A549 (cell line): ENCODE data around the gene RPS15. TPM values are rescaled to one million over a fixed set of nuclear protein-coding genes. Genes with fewer than 3 reads are reported as not detected.

Experiments
- ATAC-seq, 2 experiments: fragments of 200-7000 bp in 1 of 2; fragments of >200 bp in 1 of 2; cut with Nextera tagmentation in 1 of 2; cut with Tn5 transposase in 1 of 2; 3 replicates each; pipeline versions ENCODE4 v1.8.0 to v1.9.1; 2018 to 2020; ENCODE audit warnings: mild to moderate bottlenecking in 1 of 2, moderate library complexity in 1 of 2
- CTCF ChIA-PET: fragments of 300-600 bp; sonication (Branson Sonifier 250); formaldehyde crosslinking; extraction: SDS; loops from one replicate; lab custom pipeline; 2021; ENCODE audit warnings: antibody characterized with exemption, inconsistent platforms; lab: Yijun Ruan, JAX
- POLR2A ChIA-PET: fragments of 350-600 bp; formaldehyde crosslinking; extraction: SDS; loops from one replicate; lab custom pipeline; 2021; ENCODE audit warnings: antibody characterized with exemption, inconsistent platforms; lab: Yijun Ruan, JAX
- DNase-seq, 2 experiments: peaks; one replicate each; pipeline versions ENCODE4 v3.0.0 to v3.0.0-alpha.2; 2011 to 2016; ENCODE audit warnings: low read depth in 1 of 2, low spot score in 1 of 2
- FAIRE-seq: peaks from 2 replicates; lab custom pipeline; 2011; peaks lifted over from hg19 to GRCh38; lab: Jason Lieb, UNC
- H3K27ac ChIP-seq, 2 experiments: fragments of >200 bp; sonication (Bioruptor Twin); formaldehyde crosslinking; 3 replicates each; pipeline ENCODE4 v1.5.1; 2016 to 2017
- H3K4me1 ChIP-seq: fragments of >200 bp; sonication (Bioruptor Twin); formaldehyde crosslinking; 3 replicates; pipeline ENCODE4 v1.6.1; 2016
- H3K4me2 ChIP-seq: fragments of >200 bp; sonication (Bioruptor Twin); formaldehyde crosslinking; 3 replicates; pipeline ENCODE4 v1.6.1; 2016
- H3K4me3 ChIP-seq: fragments of >200 bp; sonication (Bioruptor Twin); formaldehyde crosslinking; 3 replicates; pipeline ENCODE4 v1.5.1; 2016
- H3K9me3 ChIP-seq: fragments of >200 bp; sonication (Bioruptor Twin); formaldehyde crosslinking; 3 replicates; pipeline ENCODE4 v1.6.1; 2016
- BHLHE40 ChIP-seq: IDR thresholded peaks from 2 replicates; pipeline ENCODE4 v1.6.1; 2012; ENCODE audit warnings: low read depth, low read length, inconsistent platforms
- CBX2 ChIP-seq: fragments of 200-600 bp; sonication (generic); IDR thresholded peaks from 2 replicates; pipeline ENCODE4 v1.6.1; 2016; ENCODE audit warnings: low read depth, mild to moderate bottlenecking, borderline replicate concordance
- EHF ChIP-seq: fragments of 250-450 bp; sonication (Bioruptor Pico); IDR thresholded peaks from 2 replicates; pipeline ENCODE4 v1.5.0; 2020; ENCODE audit warnings: mild to moderate bottlenecking
- FOSB ChIP-seq: fragments of 250-450 bp; sonication (Bioruptor Pico); IDR thresholded peaks from 2 replicates; pipeline ENCODE4 v1.5.0; 2020; ENCODE audit warnings: mild to moderate bottlenecking, moderate library complexity
- FOSL2 ChIP-seq, 2 experiments: fragments of 450-650 bp in 1 of 2; fragments of >200 bp in 1 of 2; sonication (Bioruptor Twin) in 1 of 2; formaldehyde crosslinking; IDR thresholded peaks; 2 replicates each; pipeline versions ENCODE4 v1.5.0 to v1.6.1; 2016 to 2020; ENCODE audit warnings: mild to moderate bottlenecking in 1 of 2, moderate library complexity in 1 of 2
- HDAC2 ChIP-seq: fragments of 200-600 bp; sonication (generic); IDR thresholded peaks from 2 replicates; pipeline ENCODE4 v1.6.1; 2016
- KDM1A ChIP-seq: fragments of 200-600 bp; sonication (generic); IDR thresholded peaks from 2 replicates; pipeline ENCODE4 v1.6.1; 2016; ENCODE audit warnings: low read depth, mild to moderate bottlenecking
- POLR2A ChIP-seq: IDR thresholded peaks from 2 replicates; pipeline ENCODE4 v1.6.1; 2012; ENCODE audit warnings: mild to moderate bottlenecking, low read length
- POLR2AphosphoS2 ChIP-seq: conservative IDR thresholded peaks from 2 replicates; pipeline ENCODE4 v1.6.1; 2012; ENCODE audit warnings: low read length, improper control_type of control experiment, inconsistent platforms
- RARB ChIP-seq: fragments of 250-450 bp; sonication (Bioruptor Pico); IDR thresholded peaks from 2 replicates; pipeline ENCODE4 v1.8.0; 2021; ENCODE audit warnings: mild to moderate bottlenecking, moderate library complexity
- ZFP36 ChIP-seq: fragments of 450-650 bp; IDR thresholded peaks from 2 replicates; pipeline ENCODE4 v1.6.1; 2014; ENCODE audit warnings: borderline replicate concordance; ENCODE audit not compliant: partially characterized antibody
- ZNF302 ChIP-seq: fragments of 250-450 bp; sonication (Bioruptor Pico); IDR thresholded peaks from 2 replicates; pipeline ENCODE4 v1.9.0; 2021; ENCODE audit warnings: inconsistent platforms, mild to moderate bottlenecking, moderate library complexity
- ZSCAN20 ChIP-seq: fragments of 250-450 bp; sonication (Bioruptor Pico); IDR thresholded peaks from 2 replicates; pipeline ENCODE4 v1.8.0; 2022; ENCODE audit warnings: mild to moderate bottlenecking, moderate library complexity
- WGBS: methylation state at CpG from one replicate; pipeline ENCODE4 v1.1.6; 2017; ENCODE audit errors: missing lambda C conversion rate; 5-methylcytosine and 5-hydroxymethylcytosine counted together
- polyA plus RNA-seq, 4 experiments: library from polyadenylated mRNA; depleted of rRNA in 3 of 4; stranded (reverse); fragments of >200 nt; fragmentation: RNase III in 1 of 4; extraction: RNeasy Plus Mini Kit Qiagen cat#74134 plus additional on column Dnase treatment in 1 of 4; gene quantifications; 2 replicates in 3 of 4; 3 replicates in 1 of 4; pipeline ENCODE4 v1.2.3, GENCODE V29; 2011 to 2017
- TF ChIP-seq, protein P1 (sequence below): fragments of 200-600 bp; sonication (generic); IDR thresholded peaks from 2 replicates; pipeline ENCODE4 v1.6.1; 2016; ENCODE audit warnings: antibody characterized with exemption, mild to moderate bottlenecking, moderate library complexity
- TF ChIP-seq, protein P2 (sequence below): IDR thresholded peaks from 2 replicates; pipeline ENCODE4 v1.6.1; 2012
- TF ChIP-seq, protein P3 (sequence below): fragments of 250-450 bp; sonication (Bioruptor Pico); IDR thresholded peaks from 2 replicates; pipeline ENCODE4 v1.5.0; 2021; ENCODE audit warnings: mild to moderate bottlenecking, moderate library complexity, borderline replicate concordance
- TF ChIP-seq, protein P4 (sequence below): fragments of >200 bp; sonication (Bioruptor Twin); formaldehyde crosslinking; IDR thresholded peaks from 3 replicates; pipeline ENCODE4 v1.5.1; 2016

RPS15 gene
- polyA plus RNA-seq, 2 of the 4 experiments (the other 2 are of a cell fraction) = 525 to 1,458 TPM

DNA sequence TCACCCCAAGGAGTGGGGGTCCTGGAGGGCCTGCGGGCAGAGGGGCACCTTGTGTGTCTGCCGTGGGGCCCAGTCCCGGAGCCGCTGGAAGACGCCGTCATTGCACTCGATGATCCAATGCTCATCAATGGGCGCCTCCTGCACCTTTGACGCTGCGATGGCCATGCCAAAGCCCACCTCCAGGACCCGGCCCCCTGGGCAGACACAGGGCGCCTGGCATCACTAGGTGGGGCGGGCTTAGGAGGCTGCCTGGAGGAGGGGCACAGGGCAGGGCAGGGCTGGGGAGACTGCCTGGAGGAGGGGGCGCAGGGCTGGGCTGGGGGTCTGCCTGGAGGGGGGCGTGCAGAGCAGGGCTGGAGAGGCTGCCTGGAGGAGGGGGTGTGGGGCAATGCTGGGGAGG lies 38.5 kb upstream of the RPS15 start:
- DNase-seq = no peak

DNA sequence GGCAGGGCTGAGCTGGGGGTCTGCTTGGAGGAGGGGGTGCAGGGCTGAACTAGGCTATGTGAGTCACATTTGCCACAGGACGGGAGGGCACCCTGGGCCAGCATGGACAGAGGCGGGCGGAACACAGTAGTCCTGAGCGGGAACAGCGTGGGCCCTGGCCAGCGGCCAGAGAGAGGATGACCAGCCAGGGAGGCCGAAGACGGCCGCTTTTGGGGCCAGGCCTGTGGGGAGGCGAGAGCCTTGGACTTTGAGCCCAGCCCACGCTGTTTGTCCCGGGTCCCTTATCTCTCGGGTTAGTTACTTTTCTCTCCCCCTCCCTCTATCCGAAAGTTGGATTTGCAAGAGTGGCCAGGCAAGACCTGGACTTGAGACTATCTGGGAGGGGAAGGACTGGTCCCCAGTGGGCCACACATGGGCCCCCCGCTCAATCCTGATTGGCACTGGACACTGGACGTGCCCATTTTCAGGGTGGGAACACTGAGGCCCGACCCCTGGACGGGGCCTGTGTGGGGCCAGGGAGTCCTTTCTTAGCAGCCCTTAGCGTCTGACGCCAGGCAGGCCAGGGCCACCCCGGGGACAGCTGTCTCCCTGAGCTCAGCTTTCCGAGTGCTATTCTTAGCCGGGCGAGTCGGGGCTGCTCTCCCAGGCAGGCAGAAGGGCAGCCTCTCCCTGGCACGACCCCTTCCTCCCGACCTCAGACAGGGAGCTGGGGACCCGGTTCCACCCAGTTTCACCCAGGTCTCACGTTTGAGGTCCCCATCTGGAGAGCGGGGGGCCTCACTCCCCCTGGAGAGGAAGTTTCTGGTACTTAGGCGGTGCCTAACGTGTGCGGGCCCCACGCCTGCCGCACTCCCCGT lies 37.7 kb upstream of the RPS15 start:
- H3K4me3 ChIP-seq = peak overlapping the region; percentile 60
- peak; percentile 88 for TF ChIP-seq HDAC2
- peak; percentile 98 for TF ChIP-seq KDM1A
- TF ChIP-seq POLR2A = 0 out of 2 replicates have a peak, but pooled peaks have one; percentile 14
- TF ChIP-seq CBX2 = no peak
- TF ChIP-seq, all 56 proteins: peak for 3
- Histone ChIP-seq H3K27ac (peak overlapping the region; percentile 69 to 95), H3K4me1 (peaks cover 15% of the 10 kb centered on the region; the same call in 2 of the 3 replicates), H3K4me2 (peak overlapping the region; percentile 81), H3K9me3 (no peaks in the 10 kb centered on the region)
- CTCF ChIA-PET = interaction anchor here (0.9 to 1.1 kb wide), 2 partner anchors 39 to 76 kb away, joined by 4 read pairs; no protein-coding TSS in a partner anchor
- POLR2A ChIA-PET = no interaction called here
- WGBS = 57% methylated on average over 13 of the region's 36 CpGs
- FAIRE-seq = no peak
- ATAC-seq = peak; percentile 33 to 57; a peak in 3 of 6 replicates
- peak in 1 of 2 experiments; percentile 42 for DNase-seq

More for the DNA sequence above, 38.5 kb upstream of the RPS15 start:
- ChIA-PET POLR2A (no interaction called here), CTCF (no interaction called here)
- TF ChIP-seq FOSB (CRISPR knock-in tag) = no peak
- no peak for TF ChIP-seq CBX2
- TF ChIP-seq FOSL2 (IDR thresholded peaks at IDR 0.05) = no peak
- TF ChIP-seq FOSL2 (CRISPR knock-in tag; IDR thresholded peaks at IDR 0.05) = no peak
- no peak for TF ChIP-seq POLR2AphosphoS2
- TF ChIP-seq, protein P1, sequence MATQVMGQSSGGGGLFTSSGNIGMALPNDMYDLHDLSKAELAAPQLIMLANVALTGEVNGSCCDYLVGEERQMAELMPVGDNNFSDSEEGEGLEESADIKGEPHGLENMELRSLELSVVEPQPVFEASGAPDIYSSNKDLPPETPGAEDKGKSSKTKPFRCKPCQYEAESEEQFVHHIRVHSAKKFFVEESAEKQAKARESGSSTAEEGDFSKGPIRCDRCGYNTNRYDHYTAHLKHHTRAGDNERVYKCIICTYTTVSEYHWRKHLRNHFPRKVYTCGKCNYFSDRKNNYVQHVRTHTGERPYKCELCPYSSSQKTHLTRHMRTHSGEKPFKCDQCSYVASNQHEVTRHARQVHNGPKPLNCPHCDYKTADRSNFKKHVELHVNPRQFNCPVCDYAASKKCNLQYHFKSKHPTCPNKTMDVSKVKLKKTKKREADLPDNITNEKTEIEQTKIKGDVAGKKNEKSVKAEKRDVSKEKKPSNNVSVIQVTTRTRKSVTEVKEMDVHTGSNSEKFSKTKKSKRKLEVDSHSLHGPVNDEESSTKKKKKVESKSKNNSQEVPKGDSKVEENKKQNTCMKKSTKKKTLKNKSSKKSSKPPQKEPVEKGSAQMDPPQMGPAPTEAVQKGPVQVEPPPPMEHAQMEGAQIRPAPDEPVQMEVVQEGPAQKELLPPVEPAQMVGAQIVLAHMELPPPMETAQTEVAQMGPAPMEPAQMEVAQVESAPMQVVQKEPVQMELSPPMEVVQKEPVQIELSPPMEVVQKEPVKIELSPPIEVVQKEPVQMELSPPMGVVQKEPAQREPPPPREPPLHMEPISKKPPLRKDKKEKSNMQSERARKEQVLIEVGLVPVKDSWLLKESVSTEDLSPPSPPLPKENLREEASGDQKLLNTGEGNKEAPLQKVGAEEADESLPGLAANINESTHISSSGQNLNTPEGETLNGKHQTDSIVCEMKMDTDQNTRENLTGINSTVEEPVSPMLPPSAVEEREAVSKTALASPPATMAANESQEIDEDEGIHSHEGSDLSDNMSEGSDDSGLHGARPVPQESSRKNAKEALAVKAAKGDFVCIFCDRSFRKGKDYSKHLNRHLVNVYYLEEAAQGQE = no peak
- TF ChIP-seq, protein P2, sequence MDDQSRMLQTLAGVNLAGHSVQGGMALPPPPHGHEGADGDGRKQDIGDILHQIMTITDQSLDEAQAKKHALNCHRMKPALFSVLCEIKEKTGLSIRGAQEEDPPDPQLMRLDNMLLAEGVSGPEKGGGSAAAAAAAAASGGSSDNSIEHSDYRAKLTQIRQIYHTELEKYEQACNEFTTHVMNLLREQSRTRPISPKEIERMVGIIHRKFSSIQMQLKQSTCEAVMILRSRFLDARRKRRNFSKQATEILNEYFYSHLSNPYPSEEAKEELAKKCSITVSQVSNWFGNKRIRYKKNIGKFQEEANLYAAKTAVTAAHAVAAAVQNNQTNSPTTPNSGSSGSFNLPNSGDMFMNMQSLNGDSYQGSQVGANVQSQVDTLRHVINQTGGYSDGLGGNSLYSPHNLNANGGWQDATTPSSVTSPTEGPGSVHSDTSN = no peak
- TF ChIP-seq, protein P3, sequence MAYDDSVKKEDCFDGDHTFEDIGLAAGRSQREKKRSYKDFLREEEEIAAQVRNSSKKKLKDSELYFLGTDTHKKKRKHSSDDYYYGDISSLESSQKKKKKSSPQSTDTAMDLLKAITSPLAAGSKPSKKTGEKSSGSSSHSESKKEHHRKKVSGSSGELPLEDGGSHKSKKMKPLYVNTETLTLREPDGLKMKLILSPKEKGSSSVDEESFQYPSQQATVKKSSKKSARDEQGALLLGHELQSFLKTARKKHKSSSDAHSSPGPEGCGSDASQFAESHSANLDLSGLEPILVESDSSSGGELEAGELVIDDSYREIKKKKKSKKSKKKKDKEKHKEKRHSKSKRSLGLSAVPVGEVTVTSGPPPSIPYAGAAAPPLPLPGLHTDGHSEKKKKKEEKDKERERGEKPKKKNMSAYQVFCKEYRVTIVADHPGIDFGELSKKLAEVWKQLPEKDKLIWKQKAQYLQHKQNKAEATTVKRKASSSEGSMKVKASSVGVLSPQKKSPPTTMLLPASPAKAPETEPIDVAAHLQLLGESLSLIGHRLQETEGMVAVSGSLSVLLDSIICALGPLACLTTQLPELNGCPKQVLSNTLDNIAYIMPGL (CRISPR knock-in tag) = no peak
- TF ChIP-seq ZFP36 = no peak
- TF ChIP-seq RARB (CRISPR knock-in tag) = no peak
- TF ChIP-seq, protein P4, sequence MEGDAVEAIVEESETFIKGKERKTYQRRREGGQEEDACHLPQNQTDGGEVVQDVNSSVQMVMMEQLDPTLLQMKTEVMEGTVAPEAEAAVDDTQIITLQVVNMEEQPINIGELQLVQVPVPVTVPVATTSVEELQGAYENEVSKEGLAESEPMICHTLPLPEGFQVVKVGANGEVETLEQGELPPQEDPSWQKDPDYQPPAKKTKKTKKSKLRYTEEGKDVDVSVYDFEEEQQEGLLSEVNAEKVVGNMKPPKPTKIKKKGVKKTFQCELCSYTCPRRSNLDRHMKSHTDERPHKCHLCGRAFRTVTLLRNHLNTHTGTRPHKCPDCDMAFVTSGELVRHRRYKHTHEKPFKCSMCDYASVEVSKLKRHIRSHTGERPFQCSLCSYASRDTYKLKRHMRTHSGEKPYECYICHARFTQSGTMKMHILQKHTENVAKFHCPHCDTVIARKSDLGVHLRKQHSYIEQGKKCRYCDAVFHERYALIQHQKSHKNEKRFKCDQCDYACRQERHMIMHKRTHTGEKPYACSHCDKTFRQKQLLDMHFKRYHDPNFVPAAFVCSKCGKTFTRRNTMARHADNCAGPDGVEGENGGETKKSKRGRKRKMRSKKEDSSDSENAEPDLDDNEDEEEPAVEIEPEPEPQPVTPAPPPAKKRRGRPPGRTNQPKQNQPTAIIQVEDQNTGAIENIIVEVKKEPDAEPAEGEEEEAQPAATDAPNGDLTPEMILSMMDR = no peak
- no peak for TF ChIP-seq BHLHE40
- TF ChIP-seq ZSCAN20 = no peak
- TF ChIP-seq EHF (CRISPR knock-in tag) = no peak
- TF ChIP-seq POLR2A = no peak
- no peak for TF ChIP-seq ZNF302 (CRISPR knock-in tag)
- H3K9me3 ChIP-seq = no peaks in the 10 kb centered on the region
- no peak overlapping the region for H3K4me3 ChIP-seq
- ATAC-seq (no peak), FAIRE-seq (no peak)
- no peak overlapping the region; a peak in 1 of 6 replicates for H3K27ac ChIP-seq
- H3K4me2 ChIP-seq = no peak overlapping the region
- 96% methylated on average over 10 of the region's 15 CpGs for WGBS
- H3K4me1 ChIP-seq = peaks cover 15% of the 10 kb centered on the region; the same call in 2 of the 3 replicates
